K562 (cell line): ENCODE measurements around the gene HOXB7. TPM values are rescaled to one million over a fixed set of nuclear protein-coding genes. Genes with fewer than 3 reads are reported as not detected.

Source experiments
- AFF1 ChIP-seq, 2 experiments: fragments of 450-650 bp; IDR thresholded peaks; 2 replicates each; pipeline ENCODE4 v1.6.1; 2018; ENCODE audit warnings: mild to moderate bottlenecking in 2 of 2, low read depth in 1 of 2; ENCODE audit not compliant: partially characterized antibody in 2 of 2
- ARNT ChIP-seq, 2 experiments: fragments of 450-650 bp; IDR thresholded peaks; 2 replicates each; pipeline ENCODE4 v1.6.1; 2016; ENCODE audit warnings: mild to moderate bottlenecking in 1 of 2
- CUX1 ChIP-seq: fragments of 200-800 bp; sonication (Bioruptor generic); IDR thresholded peaks from 2 replicates; pipeline ENCODE4 v1.6.1; 2016; ENCODE audit warnings: missing genetic modification characterization, missing compliant biosample characterization
- ETS1 ChIP-seq: conservative IDR thresholded peaks from 2 replicates; pipeline ENCODE4 v1.6.1; 2011; ENCODE audit warnings: low read depth, mild to moderate bottlenecking, low read length; ENCODE audit not compliant: control insufficient read depth
- MLLT1 ChIP-seq, 2 experiments: fragments of 450-650 bp; IDR thresholded peaks; 2 replicates each; pipeline ENCODE4 v1.6.1; 2016
- NFE2 ChIP-seq: IDR thresholded peaks from 2 replicates; pipeline ENCODE4 v1.6.1; 2014; ENCODE audit warnings: antibody characterized with exemption, low read depth
- SNIP1 ChIP-seq: fragments of 450-650 bp; IDR thresholded peaks from 2 replicates; pipeline ENCODE4 v1.7.1; 2017; ENCODE audit warnings: low read depth, mild to moderate bottlenecking
- SRSF7 ChIP-seq: fragments of 200-400 bp; formaldehyde crosslinking; optimal IDR thresholded peaks from 2 replicates; pipeline ENCODE3; 2017; ENCODE audit warnings: mild to moderate bottlenecking, low read depth, low read length
- TRIM28 ChIP-seq: fragments of 450-650 bp; IDR thresholded peaks from 2 replicates; pipeline ENCODE4 v1.6.1; 2017
- ZNF431 ChIP-seq: sonication (generic); formaldehyde crosslinking; IDR thresholded peaks from 2 replicates; pipeline ENCODE4 v1.8.0; 2022; ENCODE audit warnings: mild to moderate bottlenecking, missing genetic modification reagents
- ZNF592 ChIP-seq: fragments of 450-650 bp; IDR thresholded peaks from 2 replicates; pipeline ENCODE4 v1.6.1; 2017; ENCODE audit warnings: antibody characterized with exemption, mild to moderate bottlenecking
- polyA plus RNA-seq, 8 experiments: library from polyadenylated mRNA; depleted of rRNA in 4 of 8; stranded (reverse) in 5 of 8; unstranded in 3 of 8; fragments of >200 nt; fragmentation: Nextera tagmentation in 2 of 8; fragmentation: Illumina TruSeq in 1 of 8; extraction: Ambion mirVana in 2 of 8; extraction: Trizol in 1 of 8; gene quantifications; 2 replicates each; pipeline versions ENCODE4 v1.2.1 to v1.2.3, GENCODE V29; 2011 to 2014; ENCODE audit warnings: inconsistent platforms in 1 of 8, missing spikeins in 1 of 8
- total RNA-seq, 7 experiments: library from RNA; depleted of rRNA in 6 of 7; stranded (reverse); fragments of >200 nt in 6 of 7; fragmentation: Illumina TruSeq in 2 of 7; extraction: Trizol in 2 of 7; gene quantifications; 2 replicates each; pipeline versions ENCODE4 v1.2.1 to v1.2.3, GENCODE V29; 2011 to 2021; ENCODE audit warnings: low replicate concordance in 1 of 7

The HOXB7 gene
- total and polyA plus RNA-seq, 9 of the 15 experiments (the other 6 are each of a cell fraction or from before 2014, with no cell fraction given): 5.5 to 16.7 (median 8.3) TPM

- TF ChIP-seq ETS1 (no peak), SRSF7 (no peak), ZNF431 (no peak), CUX1 (CRISPR knock-in tag) (no peak), ARNT (IDR thresholded peaks at IDR 0.05) (0 out of 4 replicates have a peak, but pooled peaks of 1 of the 2 experiments have one; percentile 36), NFE2 (no peak), AFF1 (IDR thresholded peaks at IDR 0.05; ENCODE audit: low read depth in 1 of 2, partially characterized antibody in 2 of 2) (no peak), SNIP1 (no peak), TRIM28 (no peak), ZNF592 (no peak), MLLT1 (IDR thresholded peaks at IDR 0.05) (peak; percentile 57 to 69; a peak in 1 of 4 replicates)
These were observed 12.8 kb upstream of the HOXB7 start (continued) for GRCh38 chr17:48623583-48623982.
